ENCODE measurements around the gene SPIN1.
A peak's percentile ranks its signal among the peaks of the same experiment; 100 is the strongest.

The SPIN1 gene

DNA sequence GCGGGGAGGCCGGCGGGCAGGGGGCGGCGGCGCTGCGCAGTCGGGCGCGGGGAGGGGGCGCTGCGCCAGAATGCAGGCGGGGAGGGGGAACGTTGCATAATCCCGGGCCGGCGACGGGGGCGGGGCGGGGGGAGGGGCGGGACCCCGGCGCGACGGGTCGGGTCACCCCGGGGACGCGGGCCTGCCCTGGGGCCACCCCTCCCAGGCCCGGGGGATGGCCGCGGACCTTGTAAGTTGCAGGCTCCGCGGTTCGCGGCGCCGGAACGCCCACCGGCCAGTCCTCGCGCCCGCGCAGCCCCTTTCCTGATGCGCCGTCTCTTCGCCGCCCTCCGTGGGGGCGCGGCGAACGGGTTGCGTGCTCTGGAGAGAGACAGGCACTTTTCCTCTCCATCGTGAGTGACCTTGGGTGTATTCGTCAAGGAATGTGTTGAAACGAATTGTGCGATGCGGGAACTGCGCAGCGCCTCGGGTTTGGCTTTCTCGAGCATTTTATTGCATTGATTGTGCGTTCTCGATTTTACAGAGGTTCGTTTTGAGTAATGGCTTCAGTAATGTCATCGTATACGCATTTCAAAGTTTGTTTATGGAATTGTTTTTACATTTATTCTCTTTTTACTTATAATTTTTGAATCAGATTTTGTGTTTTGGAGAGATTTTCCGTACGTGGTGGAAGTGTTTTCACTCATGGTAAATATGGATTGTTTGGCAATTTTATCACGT lies 802 bp downstream of the SPIN1 start:
- Histone ChIP-seq H3K9ac (ENCODE audit: insufficient read length, low read depth) (peak overlapping the region; percentile 88), H3K4me3 (ENCODE audit: insufficient read length, low read depth) (peak overlapping the region; percentile 79), H3K9me3 (ENCODE audit: insufficient read depth, low read length) (no peaks in the 10 kb centered on the region; the same call in 1 of the 2 replicates), H3K36me3 (ENCODE audit: insufficient read depth, insufficient read length, low read length) (peaks cover 22% of the 10 kb centered on the region), H3K27me3 (ENCODE audit: insufficient read depth, insufficient read length) (peaks cover 8% of the 10 kb centered on the region), H3K4me1 (ENCODE audit: insufficient read depth, insufficient read length) (peaks cover 3% of the 10 kb centered on the region)
- TF ChIP-seq ZNF274 (IDR thresholded peaks at IDR 0.05; ENCODE audit: low read depth, low read length) (no peak), SUZ12 (IDR thresholded peaks at IDR 0.05; ENCODE audit: extremely low read depth, insufficient read depth, insufficient read length) (no peak), YY1 (IDR thresholded peaks at IDR 0.05; ENCODE audit: insufficient read depth, insufficient read length) (no peak)
- DNase-seq (ENCODE audit: low read depth, low spot score), result peak; percentile 32

DNA sequence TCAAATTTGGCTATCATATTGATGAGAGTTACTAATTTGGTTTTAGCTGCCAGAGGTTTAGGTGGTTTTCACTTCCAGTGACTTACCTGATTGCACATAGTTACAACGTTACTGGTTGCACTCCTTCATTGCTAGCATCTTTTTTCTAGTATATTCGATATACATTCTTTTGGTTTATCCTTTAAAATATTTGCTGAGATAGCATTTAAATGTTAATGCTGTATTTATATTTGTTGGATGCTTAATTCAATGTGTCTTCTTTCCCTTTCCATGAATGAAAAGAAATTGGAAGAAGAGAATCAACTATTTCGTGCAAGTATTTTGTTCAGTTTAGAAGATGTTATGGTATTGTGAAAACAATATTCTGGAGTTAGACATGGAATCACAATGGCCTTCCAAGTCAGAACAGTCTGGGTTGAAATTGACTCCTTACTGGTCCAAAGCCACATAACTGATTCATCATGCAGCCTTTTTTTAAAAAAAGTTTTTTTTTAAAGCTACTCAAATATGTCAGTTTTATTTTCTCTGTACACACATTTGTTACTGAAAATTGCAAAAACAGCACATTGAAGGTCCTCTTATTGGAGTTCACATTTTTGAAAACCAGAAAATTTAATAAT lies 2.2 kb downstream of the SPIN1 start:
- TF ChIP-seq ZNF274 (IDR thresholded peaks at IDR 0.05; ENCODE audit: low read depth, low read length) (no peak), SUZ12 (IDR thresholded peaks at IDR 0.05; ENCODE audit: extremely low read depth, insufficient read depth, insufficient read length) (no peak), YY1 (IDR thresholded peaks at IDR 0.05; ENCODE audit: insufficient read depth, insufficient read length) (no peak)
- Histone ChIP-seq H3K4me3 (ENCODE audit: insufficient read length, low read depth) (no peak overlapping the region), H3K9me3 (ENCODE audit: insufficient read depth, low read length) (no peaks in the 10 kb centered on the region; the same call in 1 of the 2 replicates), H3K36me3 (ENCODE audit: insufficient read depth, insufficient read length, low read length) (peaks cover 22% of the 10 kb centered on the region), H3K27me3 (ENCODE audit: insufficient read depth, insufficient read length) (peaks cover 8% of the 10 kb centered on the region), H3K9ac (ENCODE audit: insufficient read length, low read depth) (no peak overlapping the region), H3K4me1 (ENCODE audit: insufficient read depth, insufficient read length) (peaks cover 3% of the 10 kb centered on the region)
- no peak for DNase-seq (ENCODE audit: low read depth, low spot score)

- Histone ChIP-seq H3K9me3 (ENCODE audit: insufficient read depth, low read length) (no peaks in the 10 kb centered on the region; the same call in 1 of the 2 replicates), H3K27me3 (ENCODE audit: insufficient read depth, insufficient read length) (peaks cover 8% of the 10 kb centered on the region), H3K36me3 (ENCODE audit: insufficient read depth, insufficient read length, low read length) (peaks cover 21% of the 10 kb centered on the region), H3K9ac (ENCODE audit: insufficient read length, low read depth) (no peak overlapping the region), H3K4me3 (ENCODE audit: insufficient read length, low read depth) (no peak overlapping the region), H3K4me1 (ENCODE audit: insufficient read depth, insufficient read length) (peaks cover 3% of the 10 kb centered on the region)
- TF ChIP-seq ZNF274 (IDR thresholded peaks at IDR 0.05; ENCODE audit: low read depth, low read length) (no peak), SUZ12 (IDR thresholded peaks at IDR 0.05; ENCODE audit: extremely low read depth, insufficient read depth, insufficient read length) (no peak), YY1 (IDR thresholded peaks at IDR 0.05; ENCODE audit: insufficient read depth, insufficient read length) (no peak)
- DNase-seq (ENCODE audit: low read depth, low spot score), result no peak
Observed at GRCh38 chr9:88391236-88391635, 3.0 kb downstream of the SPIN1 start.

DNA sequence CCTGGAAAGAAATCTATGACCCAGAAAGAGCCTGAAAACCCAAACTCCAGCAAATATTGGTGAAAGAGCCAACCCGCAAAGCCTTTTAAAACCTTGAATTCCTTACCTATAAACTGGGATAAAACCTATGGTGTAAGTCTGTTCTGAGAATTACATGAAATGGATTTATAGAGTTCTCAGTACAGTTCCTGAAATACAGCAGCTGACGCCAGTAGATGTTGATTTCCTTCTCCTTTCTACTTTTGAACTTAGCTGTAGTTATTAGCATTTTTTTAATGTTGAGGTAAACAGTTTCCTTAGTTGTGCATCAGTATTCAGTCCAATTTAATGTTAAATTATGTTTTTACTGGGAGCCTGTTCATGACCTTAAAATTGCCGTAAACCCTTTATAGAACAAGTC lies 3.7 kb downstream of the SPIN1 start:
- H3K4me3 ChIP-seq (ENCODE audit: insufficient read length, low read depth), result no peak overlapping the region

DNA sequence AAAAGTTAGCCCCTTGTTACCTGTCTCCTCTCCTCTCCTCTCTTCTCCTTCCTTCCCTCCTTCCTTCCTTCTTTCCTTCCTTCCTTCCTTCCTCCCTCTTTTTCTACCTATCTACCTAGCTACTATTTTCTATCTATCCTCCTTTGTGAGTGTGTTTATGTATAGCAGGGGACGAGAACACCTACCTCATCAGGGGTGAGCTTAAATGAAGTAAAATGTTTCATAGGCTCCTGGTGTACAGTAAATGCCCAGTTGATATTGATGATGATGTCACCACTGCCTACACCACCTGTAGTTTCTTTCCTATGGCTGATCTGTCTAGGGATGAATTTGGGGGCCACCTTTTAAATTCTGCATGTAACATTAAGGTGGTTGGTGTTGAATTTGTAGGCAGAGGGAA lies 4.3 kb downstream of the SPIN1 start:
- Histone ChIP-seq H3K9me3 (ENCODE audit: insufficient read depth, low read length) (no peaks in the 10 kb centered on the region), H3K36me3 (ENCODE audit: insufficient read depth, insufficient read length, low read length) (peaks cover 17% of the 10 kb centered on the region), H3K4me3 (ENCODE audit: insufficient read length, low read depth) (no peak overlapping the region), H3K4me1 (ENCODE audit: insufficient read depth, insufficient read length) (peaks cover 2% of the 10 kb centered on the region), H3K27me3 (ENCODE audit: insufficient read depth, insufficient read length) (no peaks in the 10 kb centered on the region), H3K9ac (ENCODE audit: insufficient read length, low read depth) (no peak overlapping the region)
- DNase-seq (ENCODE audit: low read depth, low spot score), result no peak
- TF ChIP-seq YY1 (IDR thresholded peaks at IDR 0.05; ENCODE audit: insufficient read depth, insufficient read length), result no peak
- no peak for TF ChIP-seq SUZ12 (IDR thresholded peaks at IDR 0.05; ENCODE audit: extremely low read depth, insufficient read depth, insufficient read length)
- TF ChIP-seq ZNF274 (IDR thresholded peaks at IDR 0.05; ENCODE audit: low read depth, low read length), result no peak

More for the DNA sequence above, 3.7 kb downstream of the SPIN1 start:
- peaks cover 2% of the 10 kb centered on the region for H3K4me1 ChIP-seq (ENCODE audit: insufficient read depth, insufficient read length)
- H3K27me3 ChIP-seq (ENCODE audit: insufficient read depth, insufficient read length), result peaks cover 2% of the 10 kb centered on the region
- no peak for TF ChIP-seq YY1 (IDR thresholded peaks at IDR 0.05; ENCODE audit: insufficient read depth, insufficient read length)
- TF ChIP-seq ZNF274 (IDR thresholded peaks at IDR 0.05; ENCODE audit: low read depth, low read length), result no peak
- no peak for TF ChIP-seq SUZ12 (IDR thresholded peaks at IDR 0.05; ENCODE audit: extremely low read depth, insufficient read depth, insufficient read length)
- H3K9me3 ChIP-seq (ENCODE audit: insufficient read depth, low read length), result no peaks in the 10 kb centered on the region
- H3K9ac ChIP-seq (ENCODE audit: insufficient read length, low read depth), result no peak overlapping the region
- H3K36me3 ChIP-seq (ENCODE audit: insufficient read depth, insufficient read length, low read length), result peaks cover 17% of the 10 kb centered on the region
- DNase-seq (ENCODE audit: low read depth, low spot score), result no peak

- no peak for TF ChIP-seq SUZ12 (IDR thresholded peaks at IDR 0.05; ENCODE audit: extremely low read depth, insufficient read depth, insufficient read length)
- TF ChIP-seq ZNF274 (IDR thresholded peaks at IDR 0.05; ENCODE audit: low read depth, low read length), result no peak
- TF ChIP-seq YY1 (IDR thresholded peaks at IDR 0.05; ENCODE audit: insufficient read depth, insufficient read length), result no peak
- Histone ChIP-seq H3K36me3 (ENCODE audit: insufficient read depth, insufficient read length, low read length) (peaks cover 14% of the 10 kb centered on the region), H3K27me3 (ENCODE audit: insufficient read depth, insufficient read length) (no peaks in the 10 kb centered on the region), H3K4me3 (ENCODE audit: insufficient read length, low read depth) (no peak overlapping the region), H3K4me1 (ENCODE audit: insufficient read depth, insufficient read length) (peaks cover 9% of the 10 kb centered on the region), H3K9me3 (ENCODE audit: insufficient read depth, low read length) (no peaks in the 10 kb centered on the region), H3K9ac (ENCODE audit: insufficient read length, low read depth) (no peak overlapping the region)
- no peak for DNase-seq (ENCODE audit: low read depth, low spot score)
Observed at GRCh38 chr9:88396836-88397577, 8.8 kb downstream of the SPIN1 start.

GRCh38 chr9:88398016-88398415 lies 9.8 kb downstream of the SPIN1 start:
- H3K36me3 ChIP-seq (ENCODE audit: insufficient read depth, insufficient read length, low read length), result peaks cover 14% of the 10 kb centered on the region
- no peak overlapping the region for H3K4me3 ChIP-seq (ENCODE audit: insufficient read length, low read depth)
- H3K4me1 ChIP-seq (ENCODE audit: insufficient read depth, insufficient read length), result peaks cover 9% of the 10 kb centered on the region
- no peak for TF ChIP-seq SUZ12 (IDR thresholded peaks at IDR 0.05; ENCODE audit: extremely low read depth, insufficient read depth, insufficient read length)
- TF ChIP-seq ZNF274 (IDR thresholded peaks at IDR 0.05; ENCODE audit: low read depth, low read length), result no peak
- TF ChIP-seq YY1 (IDR thresholded peaks at IDR 0.05; ENCODE audit: insufficient read depth, insufficient read length), result no peak
- H3K9ac ChIP-seq (ENCODE audit: insufficient read length, low read depth), result no peak overlapping the region
- no peaks in the 10 kb centered on the region for H3K9me3 ChIP-seq (ENCODE audit: insufficient read depth, low read length)
- no peaks in the 10 kb centered on the region for H3K27me3 ChIP-seq (ENCODE audit: insufficient read depth, insufficient read length)
- no peak for DNase-seq (ENCODE audit: low read depth, low spot score)

All from NT2/D1 (cell line).